ENCODE data around the gene SREK1IP1.
"Not testable (repeated sequence)": the region's sequence is repeated elsewhere in the genome, so short reads cannot be mapped to it uniquely, and the experiment has no call there.

SREK1IP1 gene

GRCh38 chr5:64763948-64764503, 4.5 kb downstream of the SREK1IP1 start:
- no peak for DNase-seq

- no peak for DNase-seq
Measured at GRCh38 chr5:64759960-64760660, 8.4 kb downstream of the SREK1IP1 start.

- DNase-seq, result no peak
Measured at GRCh38 chr5:64758901-64759300, 9.6 kb downstream of the SREK1IP1 start.

GRCh38 chr5:64754066-64754465, 14.4 kb downstream of the SREK1IP1 start:
- DNase-seq, result no peak

GRCh38 chr5:64749385-64749784, 19.1 kb downstream of the SREK1IP1 start:
- no peak for DNase-seq

GRCh38 chr5:64746446-64746845, 22.0 kb downstream of the SREK1IP1 start:
- no peak for DNase-seq

- no peak for DNase-seq
Measured at GRCh38 chr5:64744914-64745313, 23.6 kb downstream of the SREK1IP1 start.

- DNase-seq, result no peak
Measured at GRCh38 chr5:64742821-64743220, 25.7 kb downstream of the SREK1IP1 start.

GRCh38 chr5:64742411-64742810, 26.1 kb downstream of the SREK1IP1 start:
- no peak for DNase-seq

- DNase-seq, result no peak
Measured at GRCh38 chr5:64727150-64727549, 41.3 kb downstream of the SREK1IP1 start.

- no peak for DNase-seq
Measured at GRCh38 chr5:64722588-64722987, 45.9 kb downstream of the SREK1IP1 start.

- not testable (repeated sequence) for DNase-seq
Measured at GRCh38 chr5:64714495-64714894, 54.0 kb downstream of the SREK1IP1 start.

GRCh38 chr5:64707191-64707590, 61.3 kb downstream of the SREK1IP1 start:
- no peak for DNase-seq

GRCh38 chr5:64706074-64706473, 62.4 kb downstream of the SREK1IP1 start:
- not testable (repeated sequence) for DNase-seq

- DNase-seq, result no peak
Measured at GRCh38 chr5:64700765-64701164, 67.7 kb downstream of the SREK1IP1 start.

- not testable (repeated sequence) for DNase-seq
Measured at GRCh38 chr5:64696414-64696813, 72.1 kb downstream of the SREK1IP1 start.

- DNase-seq, result no peak
Measured at GRCh38 chr5:64693636-64694035, 74.9 kb downstream of the SREK1IP1 start.

- no peak for DNase-seq
Measured at GRCh38 chr5:64691291-64691690, 77.2 kb downstream of the SREK1IP1 start.

- DNase-seq, result no peak
Measured at GRCh38 chr5:64690417-64691151, 77.9 kb downstream of the SREK1IP1 start, which contains the start of gene SHISAL2B. SHISAL2B (plus strand) TSS chr5:64690503; CDS start chr5:64690624, 121 bp downstream.

- DNase-seq, result no peak
Measured at GRCh38 chr5:64690104-64690416, 78.4 kb downstream of the SREK1IP1 start.

- DNase-seq, result no peak
Measured at GRCh38 chr5:64688965-64689364, 79.5 kb downstream of the SREK1IP1 start.

- DNase-seq, result no peak
Measured at GRCh38 chr5:64688391-64688790, 80.1 kb downstream of the SREK1IP1 start.

- DNase-seq, result no peak
Measured at GRCh38 chr5:64685866-64686265, 82.6 kb downstream of the SREK1IP1 start.

GRCh38 chr5:64682608-64683007, 85.9 kb downstream of the SREK1IP1 start:
- no peak for DNase-seq

Data from activated effector memory CD4-positive, alpha-beta T cell treated with anti-CD3 and anti-CD28 coated beads, Interleukin-2, amount 50 U/mL, for 16 hours (primary cell).